Anterior cingulate cortex (tissue), 58 donors: ENCODE measurements around the gene FAM47A.

ENCODE experiments used
- DNase-seq, 58 donors: peaks; one replicate each; lab custom pipeline; 2025; lab: John Stamatoyannopoulos, UW

FAM47A gene

DNA sequence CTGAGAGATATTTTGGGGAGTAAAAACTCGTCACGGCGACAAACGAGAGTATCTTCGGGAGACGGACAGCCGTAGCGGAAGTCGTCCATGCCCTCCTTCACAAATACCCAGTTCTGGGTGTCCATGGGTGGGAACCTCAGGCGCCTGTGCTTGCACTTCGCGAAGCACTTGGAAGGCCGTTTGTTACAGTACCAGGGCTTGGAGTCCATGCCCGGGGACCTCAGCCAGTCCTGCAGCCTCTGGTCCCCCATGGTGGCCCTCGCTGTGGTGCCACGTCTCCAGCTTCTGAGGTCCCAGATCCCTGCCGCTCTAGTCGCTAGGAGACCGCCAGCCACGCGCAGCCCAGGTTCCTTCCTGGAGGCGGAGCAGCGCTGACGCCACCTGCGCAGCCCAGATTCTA is at the start of gene FAM47A:
TSS of gene FAM47A (minus strand) at position 287 of the 400 bp plus-strand sequence. CDS start at position 251, 36 bp downstream.
- no peak for DNase-seq

DNA sequence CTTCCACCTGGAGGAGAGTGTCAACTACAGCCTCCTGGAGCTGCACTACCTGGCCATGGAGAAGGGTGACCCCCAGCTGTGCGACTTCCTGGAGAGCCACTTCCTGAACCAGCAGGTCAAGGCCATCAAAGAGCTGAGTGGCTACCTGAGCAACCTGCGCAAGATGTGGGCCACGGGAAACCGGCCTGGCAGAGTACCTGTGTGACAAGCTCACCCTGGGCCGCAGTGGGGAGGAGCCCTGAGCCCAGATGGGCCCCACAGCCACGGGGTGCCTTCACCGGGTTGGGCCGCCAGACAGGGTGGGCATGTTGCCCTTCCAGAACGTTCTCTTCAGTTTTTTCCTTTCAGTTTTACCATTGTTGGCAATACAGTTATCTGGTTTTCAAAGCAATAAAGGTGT is 15.2 kb upstream of the FAM47A start:
- no peak for DNase-seq

DNA sequence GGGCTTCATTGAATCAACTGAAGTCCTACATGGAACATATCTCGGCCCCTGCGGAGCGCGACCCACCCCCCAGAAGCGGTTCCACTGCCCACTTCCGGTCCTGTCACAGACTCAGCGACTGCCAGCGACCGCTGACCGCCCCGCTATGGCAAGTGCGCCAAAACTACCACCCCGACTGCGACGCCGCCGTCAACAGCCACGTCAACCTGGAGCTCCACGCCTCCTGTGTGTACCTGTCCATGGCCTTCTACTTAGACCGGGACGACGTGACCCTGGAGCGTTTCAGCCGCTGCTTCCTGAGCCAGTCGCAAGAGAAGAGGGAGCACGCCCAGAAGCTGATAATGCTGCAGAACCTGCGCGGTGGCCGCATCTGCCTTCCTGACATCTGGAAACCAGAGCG is 14.8 kb upstream of the FAM47A start:
- DNase-seq, result no peak

DNA sequence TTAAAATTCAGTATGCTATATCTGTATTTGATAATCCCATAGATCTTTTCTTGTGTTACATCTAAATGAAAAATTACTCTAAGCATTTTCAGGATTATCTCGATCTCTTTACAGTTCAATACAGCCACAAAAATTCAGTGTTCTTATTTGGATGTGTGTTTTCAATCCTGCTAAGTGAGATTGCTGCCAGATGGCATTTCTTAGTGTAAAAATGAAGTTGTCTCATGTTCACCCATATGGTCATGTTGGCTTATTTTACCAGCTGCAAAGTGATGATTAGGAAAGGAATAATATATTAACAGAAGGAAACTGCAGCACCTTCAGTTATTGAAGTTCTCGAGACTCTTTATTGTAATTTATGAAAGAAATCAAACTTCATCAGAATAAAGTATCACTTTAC is 12.1 kb upstream of the FAM47A start:
- DNase-seq, result no peak

DNA sequence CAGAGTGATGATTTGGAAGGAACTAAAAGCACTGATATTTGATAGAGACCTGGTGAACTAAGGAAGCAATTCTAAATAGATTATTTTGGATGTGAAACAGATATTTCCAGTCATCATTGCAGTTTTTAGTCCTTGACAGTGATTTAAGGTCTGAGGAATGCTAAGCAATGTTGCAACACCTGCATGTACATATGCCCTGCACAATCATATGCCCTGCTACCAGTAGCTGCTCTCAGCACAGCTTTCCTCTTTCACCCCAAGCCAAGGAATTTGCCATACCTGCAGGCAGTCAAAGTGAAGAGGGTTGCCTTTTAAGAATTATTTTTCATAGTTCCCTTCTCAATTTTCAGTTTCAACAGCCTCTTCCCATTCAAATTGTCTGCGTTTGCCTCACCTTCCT is 8.7 kb upstream of the FAM47A start:
- DNase-seq, result no peak

DNA sequence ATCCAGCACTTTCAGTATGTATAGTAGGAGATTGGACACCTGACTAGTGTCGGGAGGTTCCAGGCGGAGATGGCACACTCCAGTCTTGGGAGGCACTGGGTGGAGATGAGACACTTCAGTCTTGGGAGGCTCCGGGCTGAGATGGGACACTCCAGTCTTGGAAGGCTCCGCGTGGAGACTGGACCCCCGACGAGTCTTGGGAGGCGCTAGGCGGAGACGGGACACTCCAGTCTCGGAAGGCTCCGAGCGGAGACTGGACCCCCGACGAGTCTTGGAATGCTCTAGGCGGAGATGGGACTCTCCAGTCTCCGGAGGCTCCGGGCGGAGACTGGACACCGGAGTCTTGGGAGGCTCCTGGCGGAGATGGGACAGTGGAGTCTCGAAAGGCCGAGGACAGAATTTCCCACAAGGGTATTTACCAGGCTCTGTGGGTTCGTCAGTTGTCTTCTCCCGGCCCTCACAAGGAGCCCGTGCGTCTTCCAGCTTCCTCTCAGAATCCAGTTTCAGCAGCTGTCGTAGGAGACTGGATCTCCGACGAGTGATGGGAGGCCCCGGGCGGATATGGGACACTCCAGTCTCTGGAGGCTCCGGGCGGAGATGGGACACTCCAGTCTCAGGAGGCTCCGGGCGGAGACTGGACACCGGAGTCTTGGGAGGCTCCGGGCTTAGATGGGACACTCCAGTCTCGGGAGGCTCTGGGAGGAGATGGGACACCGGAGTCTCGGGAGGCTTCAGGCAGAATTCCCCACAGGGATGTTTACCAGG is 952 bp downstream of the FAM47A start:
- DNase-seq, result no peak

DNA sequence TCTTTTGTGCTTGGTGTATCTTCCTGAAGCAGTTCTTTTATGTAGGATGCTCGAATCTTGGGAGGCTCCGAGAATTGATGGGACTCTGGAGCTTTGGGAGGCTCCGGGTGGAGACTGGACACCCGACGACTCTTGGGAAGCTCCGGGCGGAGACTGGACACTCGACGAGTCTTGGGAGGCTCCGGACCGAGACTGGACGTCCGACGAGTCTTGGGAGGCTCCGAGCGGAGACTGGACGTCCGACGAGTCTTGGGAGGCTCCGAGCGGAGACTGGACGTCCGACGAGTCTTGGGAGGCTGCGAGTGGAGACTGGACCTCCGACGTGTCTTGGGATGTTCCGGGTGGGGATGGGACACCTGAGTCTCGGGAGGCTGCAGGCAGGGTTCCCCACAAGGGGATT is 1.6 kb downstream of the FAM47A start:
- DNase-seq, result no peak

DNA sequence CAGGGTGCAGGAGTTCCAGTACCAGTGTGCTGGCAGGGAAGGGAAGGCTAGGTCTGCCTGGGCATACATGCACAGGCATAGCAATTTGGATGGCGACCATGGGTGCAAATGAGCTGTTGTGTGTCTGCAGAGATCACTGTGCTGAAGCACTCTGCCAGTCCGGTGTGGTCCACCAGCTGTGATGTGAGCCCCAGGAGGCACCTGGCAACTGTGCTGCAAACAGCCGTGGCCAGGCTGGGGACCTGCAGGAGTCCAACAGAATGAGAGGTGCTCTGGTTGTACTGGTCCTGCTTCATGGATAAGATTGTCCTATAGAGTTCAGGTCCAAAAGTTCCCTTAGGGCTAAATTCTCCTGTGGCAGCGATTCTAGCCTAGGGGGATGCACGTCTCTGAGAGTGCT is 6.1 kb downstream of the FAM47A start:
- no peak for DNase-seq

DNA sequence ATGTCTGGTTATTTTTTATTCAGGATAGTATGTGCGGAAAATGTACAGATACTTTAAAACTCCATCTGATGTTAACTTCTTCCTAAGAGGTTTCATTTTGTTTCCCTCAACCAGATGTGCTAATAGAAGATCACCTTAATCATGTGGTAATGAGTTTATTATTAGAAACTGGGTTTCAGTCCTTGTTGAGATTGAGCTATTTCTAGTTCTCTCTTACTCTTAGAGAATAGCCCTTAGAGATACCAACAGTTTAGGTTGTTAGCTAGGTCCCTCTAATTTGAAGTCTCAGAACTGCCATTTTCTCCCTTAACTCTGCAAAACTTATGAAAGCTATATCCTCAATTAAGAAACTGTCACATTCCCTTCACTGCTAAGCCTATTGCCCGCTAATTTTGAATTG is 13.0 kb downstream of the FAM47A start:
- no peak for DNase-seq

DNA sequence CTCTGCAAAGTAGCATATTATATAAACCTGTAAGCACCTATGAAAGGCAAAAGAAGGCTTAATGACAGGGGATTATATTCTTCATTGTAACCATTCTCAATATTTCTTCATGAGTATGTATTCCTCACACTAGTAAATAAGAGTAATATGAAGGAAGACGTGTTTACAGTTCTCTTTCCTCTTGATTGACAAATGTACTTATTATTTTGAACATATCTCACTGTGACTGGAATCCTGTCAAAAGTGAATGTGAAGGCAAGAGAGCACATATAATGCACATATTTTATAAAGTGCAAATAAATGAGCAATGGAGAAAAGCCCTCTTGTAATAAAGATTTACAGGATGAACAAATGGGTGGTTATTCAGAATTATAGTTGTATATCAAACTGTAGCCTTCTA is 19.7 kb downstream of the FAM47A start:
- DNase-seq, result no peak
